ENCODE data around the gene TELO2. TPM values are rescaled to one million over a fixed set of nuclear protein-coding genes. Genes with fewer than 3 reads are reported as not detected.

The TELO2 gene
- total and polyA plus RNA-seq, 10 donors: 28.5 to 110 (median 57.8) TPM

GRCh38 chr16:1557074-1557473 lies 63.9 kb downstream of the TELO2 start:
- Histone ChIP-seq H3K36me3 (peaks cover 0 to 96% (median 30%) of the 10 kb centered on the region in 6 donors), H3K27ac (no peak overlapping the region), H3K27me3 (replicated peaks in 1 of 7) (no peaks in the 10 kb centered on the region), H3K9me3 (no peaks in the 10 kb centered on the region), H3K4me1 (peaks cover 0 to 13% (median 3%) of the 10 kb centered on the region in 6 donors), H3K4me3 (no peak overlapping the region)
- intact Hi-C loops (cut with DNase I; ENCODE audit: low total_unique reads): no loop called here
- no peak for DNase-seq
- WGBS, 5 donors: 85 to 97% (median 92%) methylated on average over 16 of the region's 16 CpGs
- TF ChIP-seq POLR2A (IDR thresholded peaks at IDR 0.05) (no peak), CTCF (IDR thresholded peaks at IDR 0.05 in 8 of 11, conservative IDR thresholded peaks at IDR 0.05 in 3 of 11) (no peak), POLR2AphosphoS5 (IDR thresholded peaks at IDR 0.05) (no peak)

- 90 to 94% (median 94%) methylated on average over 11 of the region's 11 CpGs for WGBS, 5 donors
- no peaks in the 10 kb centered on the region for H3K9me3 ChIP-seq
- peaks cover 0 to 96% (median 30%) of the 10 kb centered on the region in 6 donors for H3K36me3 ChIP-seq
- no peaks in the 10 kb centered on the region for H3K27me3 ChIP-seq (replicated peaks in 1 of 7)
- TF ChIP-seq POLR2A (IDR thresholded peaks at IDR 0.05): no peak
- TF ChIP-seq POLR2AphosphoS5 (IDR thresholded peaks at IDR 0.05): no peak
- TF ChIP-seq CTCF (IDR thresholded peaks at IDR 0.05 in 8 of 11, conservative IDR thresholded peaks at IDR 0.05 in 3 of 11): no peak
- H3K4me3 ChIP-seq: no peak overlapping the region
- no peak for DNase-seq
- no peak overlapping the region for H3K27ac ChIP-seq
- intact Hi-C loops (cut with DNase I; ENCODE audit: low total_unique reads): no loop called here
- H3K4me1 ChIP-seq: peaks cover 0 to 13% (median 3%) of the 10 kb centered on the region in 6 donors
Measured at GRCh38 chr16:1557576-1557975, 64.4 kb downstream of the TELO2 start.

- 68 to 83% (median 81%) methylated on average over 18 of the region's 18 CpGs for WGBS, 5 donors
- H3K27ac ChIP-seq: peak overlapping the region in 3 of 8 donors; percentile 38 to 61 (median 54)
- intact Hi-C loops (cut with DNase I; ENCODE audit: low total_unique reads): no loop called here
- no peak overlapping the region for H3K4me3 ChIP-seq
- H3K4me1 ChIP-seq: peaks cover 0 to 13% (median 3%) of the 10 kb centered on the region in 6 donors
- H3K36me3 ChIP-seq: peaks cover 0 to 83% (median 28%) of the 10 kb centered on the region in 6 donors
- TF ChIP-seq POLR2AphosphoS5 (IDR thresholded peaks at IDR 0.05) (peak in 1 of 3 donors; percentile 8), CTCF (IDR thresholded peaks at IDR 0.05 in 8 of 11, conservative IDR thresholded peaks at IDR 0.05 in 3 of 11) (no peak)
- DNase-seq: no peak
- H3K9me3 ChIP-seq: no peaks in the 10 kb centered on the region
- H3K27me3 ChIP-seq (replicated peaks in 1 of 7): no peaks in the 10 kb centered on the region
Measured at GRCh38 chr16:1559446-1559975, 66.4 kb downstream of the TELO2 start.

Other genes with a start within 250 kb of the TELO2 start
- under 1 TPM in 1 of 7 donors, not detected in 6; 0.76 TPM for gene TPSD1, start 237.3 kb upstream of the TELO2 start, total RNA-seq
- gene TPSD1, start 237.3 kb upstream of the TELO2 start, polyA plus RNA-seq: under 1 TPM in 1 of 3 donors, not detected in 2; 0.11 TPM
- gene UBE2I, start 183.7 kb upstream of the TELO2 start, total RNA-seq: 100 to 1,000 TPM; 101 to 142 (median 129) TPM
- gene UBE2I, start 183.7 kb upstream of the TELO2 start, polyA plus RNA-seq: 10 to 100 TPM; 78.1 to 94.9 (median 83.7) TPM
- 10 to 100 TPM in 2 of 7 donors, 1 to 10 TPM in 5; 5.0 to 15.7 (median 6.7) TPM for gene BAIAP3, start 159.7 kb upstream of the TELO2 start, total RNA-seq
- 1 to 10 TPM; 2.7 to 7.3 (median 3.0) TPM for gene BAIAP3, start 159.7 kb upstream of the TELO2 start, polyA plus RNA-seq
- 10 to 100 TPM; 31.1 to 73.1 (median 41.5) TPM for gene TSR3, start 141.5 kb upstream of the TELO2 start, total RNA-seq
- 10 to 100 TPM; 38.0 to 65.9 (median 55.2) TPM for gene TSR3, start 141.5 kb upstream of the TELO2 start, polyA plus RNA-seq
- 10 to 100 TPM; 60.4 to 80.6 (median 73.4) TPM for gene GNPTG, start 141.4 kb upstream of the TELO2 start, total RNA-seq
- gene GNPTG, start 141.4 kb upstream of the TELO2 start, polyA plus RNA-seq: 10 to 100 TPM; 55.6 to 62.8 (median 56.7) TPM
- 10 to 100 TPM; 34.8 to 80.0 (median 51.6) TPM for gene UNKL, start 78.7 kb upstream of the TELO2 start, total RNA-seq
- 10 to 100 TPM in 1 of 3 donors, 1 to 10 TPM in 2; 6.6 to 17.1 (median 8.2) TPM for gene UNKL, start 78.7 kb upstream of the TELO2 start, polyA plus RNA-seq
- gene UQCC4, start 72.6 kb upstream of the TELO2 start, total RNA-seq: 10 to 100 TPM in 6 of 7 donors, 1 to 10 TPM in 1; 7.9 to 13.5 (median 10.7) TPM
- gene UQCC4, start 72.6 kb upstream of the TELO2 start, polyA plus RNA-seq: 10 to 100 TPM; 20.9 to 33.9 (median 23.4) TPM
- 1 to 10 TPM in 1 of 7 donors, under 1 TPM in 1, not detected in 5; 0.73 to 1.3 TPM for gene PERCC1, start 62.3 kb upstream of the TELO2 start, total RNA-seq
- gene PERCC1, start 62.3 kb upstream of the TELO2 start, polyA plus RNA-seq: under 1 TPM in 1 of 3 donors, not detected in 2; 0.11 TPM
- gene CCDC154, start 48.8 kb upstream of the TELO2 start, total RNA-seq: 1 to 10 TPM; 1.6 to 6.4 (median 3.8) TPM
- 10 to 100 TPM in 2 of 3 donors, 1 to 10 TPM in 1; 8.3 to 18.2 (median 10.8) TPM for gene CCDC154, start 48.8 kb upstream of the TELO2 start, polyA plus RNA-seq
- 100 to 1,000 TPM in 6 of 7 donors, 10 to 100 TPM in 1; 76.5 to 146 (median 127) TPM for gene CLCN7, start 18.3 kb upstream of the TELO2 start, total RNA-seq
- 100 to 1,000 TPM in 1 of 3 donors, 10 to 100 TPM in 2; 43.2 to 117 (median 59.6) TPM for gene CLCN7, start 18.3 kb upstream of the TELO2 start, polyA plus RNA-seq
- gene PTX4, start 4.4 kb upstream of the TELO2 start, total RNA-seq: under 1 TPM in 5 of 7 donors, not detected in 2; 0.23 to 0.85 (median 0.60) TPM
- gene PTX4, start 4.4 kb upstream of the TELO2 start, polyA plus RNA-seq: under 1 TPM in 2 of 3 donors, not detected in 1; 0.03 to 0.19 TPM
- gene TMEM204, start 40.3 kb downstream of the TELO2 start, total RNA-seq: 10 to 100 TPM; 12.6 to 47.1 (median 26.9) TPM
- gene TMEM204, start 40.3 kb downstream of the TELO2 start, polyA plus RNA-seq: 10 to 100 TPM; 10.1 to 21.0 (median 13.6) TPM
- gene IFT140, start 118.7 kb downstream of the TELO2 start, total RNA-seq: 10 to 100 TPM in 5 of 7 donors, 1 to 10 TPM in 2; 7.8 to 14.5 (median 12.3) TPM
- 1 to 10 TPM; 4.2 to 6.5 (median 4.3) TPM for gene IFT140, start 118.7 kb downstream of the TELO2 start, polyA plus RNA-seq
- 10 to 100 TPM; 15.5 to 32.4 (median 21.6) TPM for gene CRAMP1, start 119.0 kb downstream of the TELO2 start, total RNA-seq
- gene CRAMP1, start 119.0 kb downstream of the TELO2 start, polyA plus RNA-seq: 10 to 100 TPM in 1 of 3 donors, 1 to 10 TPM in 2; 3.0 to 10.2 (median 3.2) TPM
- 10 to 100 TPM; 15.6 to 30.5 (median 22.7) TPM for gene JPT2, start 184.9 kb downstream of the TELO2 start, total RNA-seq
- gene JPT2, start 184.9 kb downstream of the TELO2 start, polyA plus RNA-seq: 10 to 100 TPM in 2 of 3 donors, 1 to 10 TPM in 1; 8.2 to 15.0 (median 12.9) TPM
- 100 to 1,000 TPM in 6 of 7 donors, 10 to 100 TPM in 1; 97.0 to 134 (median 126) TPM for gene MAPK8IP3, start 212.8 kb downstream of the TELO2 start, total RNA-seq
- 100 to 1,000 TPM in 1 of 3 donors, 10 to 100 TPM in 2; 27.2 to 116 (median 57.8) TPM for gene MAPK8IP3, start 212.8 kb downstream of the TELO2 start, polyA plus RNA-seq